Neural progenitor cell (in vitro differentiated cells): ENCODE measurements around the gene UBE2L3. TPM values are rescaled to one million over a fixed set of nuclear protein-coding genes. Genes with fewer than 3 reads are reported as not detected.
A peak's percentile ranks its signal among the peaks of the same experiment; 100 is the strongest.

Experiments used
- DNase-seq: peaks from one replicate; pipeline ENCODE4 v3.0.0-alpha.2; 2016; ENCODE audit warnings: low spot score
- H2AFZ ChIP-seq: fragments of 200-600 bp; sonication (generic); replicated peaks from 2 replicates; pipeline ENCODE4 v1.6.1; 2016; ENCODE audit warnings: antibody characterized with exemption
- H3F3A ChIP-seq: fragments of 200-600 bp; sonication (generic); 2 replicates; pipeline ENCODE4 v1.6.1; 2016; ENCODE audit warnings: antibody characterized with exemption, low read depth
- H3K27ac ChIP-seq: fragments of 200-600 bp; sonication (generic); 2 replicates; pipeline ENCODE4 v1.5.1; 2016; ENCODE audit warnings: mild to moderate bottlenecking
- H3K27me3 ChIP-seq: fragments of 200-600 bp; sonication (generic); 2 replicates; pipeline ENCODE4 v1.6.1; 2016; ENCODE audit warnings: mild to moderate bottlenecking, moderate library complexity
- H3K36me3 ChIP-seq: fragments of 200-600 bp; sonication (generic); 2 replicates; pipeline ENCODE4 v1.5.1; 2016
- H3K4me1 ChIP-seq: fragments of 200-600 bp; sonication (generic); 2 replicates; pipeline ENCODE4 v1.6.1; 2016; ENCODE audit warnings: mixed run types
- H3K4me2 ChIP-seq: fragments of 200-600 bp; sonication (generic); 2 replicates; pipeline ENCODE4 v1.6.1; 2016
- H3K4me3 ChIP-seq: fragments of 200-600 bp; sonication (generic); 2 replicates; pipeline ENCODE4 v1.5.1; 2016
- H3K79me2 ChIP-seq: fragments of 200-600 bp; sonication (generic); 2 replicates; pipeline ENCODE4 v1.6.1; 2016; ENCODE audit warnings: low read depth
- H3K9ac ChIP-seq: fragments of 200-600 bp; sonication (generic); 2 replicates; pipeline ENCODE4 v1.6.1; 2016
- H3K9me3 ChIP-seq: fragments of 200-600 bp; sonication (generic); 2 replicates; pipeline ENCODE4 v1.5.1; 2016; ENCODE audit warnings: low read depth
- H4K20me1 ChIP-seq: fragments of 200-600 bp; sonication (generic); 2 replicates; pipeline ENCODE4 v1.6.1; 2016; ENCODE audit warnings: low read depth
- H3K27ac Mint-ChIP-seq: 3 replicates; pipeline ENCODE4 v1.8.0; 2021; ENCODE audit warnings: mixed read lengths
- H3K27me3 Mint-ChIP-seq: 2 replicates; pipeline ENCODE4 v1.8.0; 2022; ENCODE audit warnings: low read depth, mild to moderate bottlenecking, inconsistent platforms, moderate library complexity, mixed read lengths; ENCODE audit not compliant: insufficient read depth
- H3K36me3 Mint-ChIP-seq: 3 replicates; pipeline ENCODE4 v1.8.0; 2021; ENCODE audit warnings: mixed read lengths
- H3K4me1 Mint-ChIP-seq: 3 replicates; pipeline ENCODE4 v1.8.0; 2021; ENCODE audit warnings: mixed read lengths
- H3K4me3 Mint-ChIP-seq: 3 replicates; pipeline ENCODE4 v1.8.0; 2021; ENCODE audit warnings: mild to moderate bottlenecking, moderate library complexity, mixed read lengths
- H3K9me3 Mint-ChIP-seq: 3 replicates; pipeline ENCODE4 v1.8.0; 2020; ENCODE audit warnings: mixed read lengths
- EZH2 ChIP-seq: fragments of 200-600 bp; sonication (generic); IDR thresholded peaks from 2 replicates; pipeline ENCODE4 v1.6.1; 2017; ENCODE audit warnings: antibody characterized with exemption, mild to moderate bottlenecking, moderate library complexity
- EZH2phosphoT487 ChIP-seq: fragments of 200-600 bp; sonication (generic); IDR thresholded peaks from 2 replicates; pipeline ENCODE4 v1.6.1; 2017; ENCODE audit warnings: antibody characterized with exemption
- total RNA-seq: library from RNA; depleted of rRNA; stranded (reverse); fragments of >200 nt; gene quantifications from 2 replicates; pipeline ENCODE4 v1.2.3, GENCODE V29; 2015; ENCODE audit warnings: low replicate concordance
- TF ChIP-seq, protein P1 (sequence below): fragments of 200-600 bp; sonication (generic); IDR thresholded peaks from 2 replicates; pipeline ENCODE4 v1.5.1; 2017; ENCODE audit warnings: antibody characterized with exemption, mild to moderate bottlenecking

UBE2L3 gene
- total RNA-seq, 1 donor from 2014 or later: 61.2 TPM

DNA sequence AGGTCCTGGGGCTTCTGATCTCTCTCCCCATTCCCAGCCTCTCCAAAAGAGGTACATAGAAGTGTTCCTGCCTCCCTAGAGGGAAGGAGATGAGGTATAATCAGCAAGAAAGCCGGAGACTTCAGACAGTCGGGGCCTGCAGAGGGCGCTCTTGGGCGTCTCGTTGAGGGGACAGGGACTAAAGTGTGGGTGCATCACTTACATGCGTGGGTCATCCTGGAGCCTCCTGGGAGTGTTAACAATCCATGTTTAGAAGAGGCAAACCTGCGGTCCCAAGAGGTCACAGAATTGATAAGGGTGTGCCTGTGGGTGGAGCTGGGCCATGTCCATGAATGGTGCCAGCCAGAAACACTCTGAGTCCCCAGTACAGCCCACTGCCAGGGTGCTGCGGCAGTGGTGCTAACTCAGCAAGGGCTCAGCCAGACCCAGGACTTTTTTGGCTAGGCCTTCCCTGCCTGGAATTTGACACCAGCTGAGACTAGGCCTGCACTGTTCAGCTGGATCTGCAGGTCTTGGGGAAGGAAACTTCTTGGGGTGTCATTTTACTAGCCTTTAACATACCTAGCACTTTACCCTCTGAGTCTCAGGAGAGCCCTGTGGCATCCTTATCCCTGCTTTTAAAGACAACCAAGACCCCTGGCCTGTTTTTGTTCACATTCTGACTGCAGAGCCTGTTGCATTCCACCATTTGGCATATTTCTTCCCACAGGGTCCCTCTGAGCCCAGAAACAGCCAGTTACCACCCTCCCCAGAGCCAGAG lies 56.8 kb downstream of the UBE2L3 start:
- TF ChIP-seq EZH2phosphoT487: no peak
- TF ChIP-seq, protein P1, sequence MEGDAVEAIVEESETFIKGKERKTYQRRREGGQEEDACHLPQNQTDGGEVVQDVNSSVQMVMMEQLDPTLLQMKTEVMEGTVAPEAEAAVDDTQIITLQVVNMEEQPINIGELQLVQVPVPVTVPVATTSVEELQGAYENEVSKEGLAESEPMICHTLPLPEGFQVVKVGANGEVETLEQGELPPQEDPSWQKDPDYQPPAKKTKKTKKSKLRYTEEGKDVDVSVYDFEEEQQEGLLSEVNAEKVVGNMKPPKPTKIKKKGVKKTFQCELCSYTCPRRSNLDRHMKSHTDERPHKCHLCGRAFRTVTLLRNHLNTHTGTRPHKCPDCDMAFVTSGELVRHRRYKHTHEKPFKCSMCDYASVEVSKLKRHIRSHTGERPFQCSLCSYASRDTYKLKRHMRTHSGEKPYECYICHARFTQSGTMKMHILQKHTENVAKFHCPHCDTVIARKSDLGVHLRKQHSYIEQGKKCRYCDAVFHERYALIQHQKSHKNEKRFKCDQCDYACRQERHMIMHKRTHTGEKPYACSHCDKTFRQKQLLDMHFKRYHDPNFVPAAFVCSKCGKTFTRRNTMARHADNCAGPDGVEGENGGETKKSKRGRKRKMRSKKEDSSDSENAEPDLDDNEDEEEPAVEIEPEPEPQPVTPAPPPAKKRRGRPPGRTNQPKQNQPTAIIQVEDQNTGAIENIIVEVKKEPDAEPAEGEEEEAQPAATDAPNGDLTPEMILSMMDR: peak; percentile 79
- no peak for TF ChIP-seq EZH2
- peaks cover 12% of the 10 kb centered on the region for H3K36me3 Mint-ChIP-seq

DNA sequence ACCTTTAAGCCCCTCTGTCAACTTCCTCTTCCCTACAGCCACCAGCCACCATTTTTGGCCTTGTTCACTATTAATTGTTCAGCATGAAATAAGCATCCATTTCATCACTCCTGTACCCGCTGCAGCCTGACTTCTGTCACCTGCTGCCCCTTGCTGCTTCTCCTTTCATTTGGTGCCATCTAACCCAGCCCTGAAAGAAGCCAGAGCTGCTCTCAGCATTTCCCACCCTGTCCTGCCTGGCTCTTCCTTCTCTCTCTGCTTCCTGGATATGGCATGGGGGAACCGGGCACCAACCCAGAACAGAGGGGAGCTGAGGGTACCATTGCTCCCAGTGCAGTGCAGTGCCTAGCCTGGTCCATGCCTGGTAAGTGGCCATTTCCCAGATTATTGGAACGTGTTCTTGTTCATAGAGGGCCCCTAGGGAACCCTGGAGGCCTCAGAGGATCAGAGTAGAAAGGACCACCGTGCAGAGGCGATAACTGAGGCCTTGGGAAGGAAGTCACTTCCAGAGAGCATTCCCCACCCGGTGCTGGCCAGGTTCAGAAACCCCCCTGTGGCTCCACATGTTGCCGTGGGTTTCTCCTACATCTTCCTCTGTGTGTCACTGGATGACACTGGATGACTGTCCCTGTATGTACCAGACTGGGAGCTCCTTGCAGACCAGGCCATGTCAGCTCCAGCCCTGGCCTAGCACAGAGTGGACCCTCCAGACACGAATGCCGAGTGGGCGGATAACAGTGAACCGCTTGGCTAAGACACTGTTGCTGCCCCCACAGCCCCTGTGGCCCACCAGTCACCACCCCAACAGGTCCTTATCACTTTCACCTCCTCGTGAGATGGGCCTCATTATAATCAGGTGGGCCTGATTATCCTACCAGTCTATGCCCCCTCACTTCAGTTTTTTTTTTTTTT lies 57.6 kb downstream of the UBE2L3 start:
- no peaks in the 10 kb centered on the region for H3K36me3 ChIP-seq
- Mint-ChIP-seq H3K36me3 (peaks cover 12% of the 10 kb centered on the region), H3K4me3 (no peak overlapping the region), H3K27me3 (peaks cover 10% of the 10 kb centered on the region), H3K27ac (no peak overlapping the region), H3K4me1 (peaks cover 33% of the 10 kb centered on the region), H3K9me3 (peaks cover 2% of the 10 kb centered on the region)
- peaks cover 37% of the 10 kb centered on the region for H3K79me2 ChIP-seq
- H3K27me3 ChIP-seq: no peaks in the 10 kb centered on the region
- no peak overlapping the region for H3K4me3 ChIP-seq
- H3K9me3 ChIP-seq: no peaks in the 10 kb centered on the region
- no peak overlapping the region for H2AFZ ChIP-seq
- no peak overlapping the region for H3K4me2 ChIP-seq
- H3K27ac ChIP-seq: no peak overlapping the region
- no peak for DNase-seq
- TF ChIP-seq, protein P1: no peak
- TF ChIP-seq EZH2phosphoT487 (no peak), EZH2 (no peak)
- peaks cover 83% of the 10 kb centered on the region for H4K20me1 ChIP-seq
- H3K9ac ChIP-seq: no peak overlapping the region
- H3F3A ChIP-seq: peaks cover 35% of the 10 kb centered on the region
- peaks cover 3% of the 10 kb centered on the region for H3K4me1 ChIP-seq

More for the DNA sequence above, 56.8 kb downstream of the UBE2L3 start:
- H3K27ac ChIP-seq: no peak overlapping the region
- no peak overlapping the region for H3K4me2 ChIP-seq
- peaks cover 43% of the 10 kb centered on the region for H3K79me2 ChIP-seq
- H3K9me3 Mint-ChIP-seq: peaks cover 2% of the 10 kb centered on the region
- no peaks in the 10 kb centered on the region for H3K27me3 ChIP-seq
- H3K36me3 ChIP-seq: no peaks in the 10 kb centered on the region
- H3K4me3 ChIP-seq: no peak overlapping the region
- peak; percentile 76 for DNase-seq
- peaks cover 11% of the 10 kb centered on the region for H3K27me3 Mint-ChIP-seq
- peaks cover 36% of the 10 kb centered on the region for H3K4me1 Mint-ChIP-seq
- H4K20me1 ChIP-seq: peaks cover 92% of the 10 kb centered on the region
- no peak overlapping the region for H3K9ac ChIP-seq
- no peaks in the 10 kb centered on the region for H3K9me3 ChIP-seq
- no peak overlapping the region for H3K4me3 Mint-ChIP-seq
- peaks cover 35% of the 10 kb centered on the region for H3F3A ChIP-seq
- H3K4me1 ChIP-seq: peaks cover 3% of the 10 kb centered on the region
- H2AFZ ChIP-seq: no peak overlapping the region
- no peak overlapping the region for H3K27ac Mint-ChIP-seq

DNA sequence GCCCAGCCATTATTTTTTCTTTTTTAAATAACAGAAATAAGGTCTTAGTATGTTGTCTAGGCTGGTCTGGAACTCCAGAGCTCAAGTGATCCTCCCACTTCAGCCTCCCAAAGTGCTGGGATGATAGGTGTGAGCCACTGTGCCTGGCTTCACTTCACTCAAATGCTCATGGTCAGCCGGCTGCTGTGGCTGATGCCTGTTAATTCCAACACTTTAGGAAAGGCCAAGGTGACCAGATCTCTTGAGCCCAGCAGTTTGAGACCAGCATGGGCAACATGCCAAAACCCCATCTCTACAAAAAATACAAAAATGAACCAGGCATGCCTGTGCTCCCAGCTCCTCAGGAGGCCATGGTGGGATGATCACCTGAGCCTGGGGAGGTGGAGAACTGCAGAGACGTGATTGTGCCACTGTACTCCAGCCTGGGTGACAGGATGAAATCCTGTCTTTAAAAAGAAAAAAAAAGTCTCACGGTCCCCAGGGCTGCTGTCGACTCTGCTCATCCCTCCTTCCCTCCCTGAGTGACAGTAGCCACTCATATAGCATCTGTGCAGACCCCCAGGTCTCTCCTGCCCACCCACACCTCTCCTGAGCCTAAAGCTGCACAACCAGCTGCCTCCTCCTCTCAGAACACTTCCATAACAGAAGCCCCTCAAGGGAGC lies 58.7 kb downstream of the UBE2L3 start:
- H2AFZ ChIP-seq: no peak overlapping the region
- Mint-ChIP-seq H3K36me3 (peaks cover 12% of the 10 kb centered on the region), H3K4me3 (peak overlapping the region; percentile 44), H3K27ac (no peak overlapping the region), H3K9me3 (peaks cover 2% of the 10 kb centered on the region), H3K4me1 (peaks cover 23% of the 10 kb centered on the region), H3K27me3 (peaks cover 8% of the 10 kb centered on the region)
- H3K4me1 ChIP-seq: no peaks in the 10 kb centered on the region
- DNase-seq: no peak
- no peak for TF ChIP-seq EZH2
- TF ChIP-seq, protein P1: no peak
- TF ChIP-seq EZH2phosphoT487: no peak
- no peaks in the 10 kb centered on the region for H3K36me3 ChIP-seq
- H3K79me2 ChIP-seq: peaks cover 26% of the 10 kb centered on the region
- peaks cover 73% of the 10 kb centered on the region for H4K20me1 ChIP-seq
- peaks cover 35% of the 10 kb centered on the region for H3F3A ChIP-seq
- H3K27me3 ChIP-seq: no peaks in the 10 kb centered on the region
- no peak overlapping the region for H3K27ac ChIP-seq
- H3K4me3 ChIP-seq: no peak overlapping the region
- H3K4me2 ChIP-seq: no peak overlapping the region
- no peak overlapping the region for H3K9ac ChIP-seq
- H3K9me3 ChIP-seq: no peaks in the 10 kb centered on the region
